ENCODE measurements around the gene F12. TPM values are rescaled to one million over a fixed set of nuclear protein-coding genes. Genes with fewer than 3 reads are reported as not detected.

F12 gene
- total RNA-seq, 4 donors from 2014 or later, result 0.51 to 2.0 (median 0.98) TPM; not detected in 1

DNA sequence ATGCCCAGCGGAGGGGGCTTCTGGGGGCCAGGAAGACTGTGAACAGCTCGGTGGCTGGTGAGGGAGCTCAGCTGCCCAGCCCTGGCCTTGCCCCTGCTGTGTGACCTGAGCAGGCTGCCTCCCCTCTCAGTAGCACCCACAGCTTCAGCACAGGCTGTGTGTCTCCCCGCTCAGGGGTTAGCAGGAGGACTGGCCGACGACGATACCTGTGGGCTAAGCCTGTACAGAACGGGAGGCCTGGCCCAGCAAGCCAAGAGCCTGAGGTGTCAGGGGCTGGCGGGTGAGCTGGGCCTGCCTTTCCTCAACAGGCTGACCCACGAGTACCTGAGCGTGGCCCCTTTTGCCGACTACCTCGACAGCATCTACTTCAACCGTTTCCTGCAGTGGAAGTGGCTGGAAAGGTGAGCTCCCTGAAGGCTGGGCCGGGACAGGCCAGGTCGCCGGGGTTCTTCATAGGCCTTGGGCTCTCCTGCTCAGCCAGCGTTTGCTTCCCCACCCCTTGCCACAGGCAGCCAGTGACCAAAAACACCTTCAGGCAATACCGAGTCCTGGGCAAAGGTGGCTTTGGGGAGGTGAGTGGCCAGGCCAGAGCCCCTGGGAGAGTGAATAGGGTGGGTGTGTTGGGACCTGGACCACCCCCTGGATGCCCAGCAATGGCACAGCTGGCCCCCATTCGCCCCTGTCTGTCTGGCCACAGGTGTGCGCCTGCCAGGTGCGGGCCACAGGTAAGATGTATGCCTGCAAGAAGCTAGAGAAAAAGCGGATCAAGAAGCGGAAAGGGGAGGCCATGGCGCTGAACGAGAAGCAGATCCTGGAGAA lies 23.7 kb upstream of the F12 start:
- TF ChIP-seq, protein P1, sequence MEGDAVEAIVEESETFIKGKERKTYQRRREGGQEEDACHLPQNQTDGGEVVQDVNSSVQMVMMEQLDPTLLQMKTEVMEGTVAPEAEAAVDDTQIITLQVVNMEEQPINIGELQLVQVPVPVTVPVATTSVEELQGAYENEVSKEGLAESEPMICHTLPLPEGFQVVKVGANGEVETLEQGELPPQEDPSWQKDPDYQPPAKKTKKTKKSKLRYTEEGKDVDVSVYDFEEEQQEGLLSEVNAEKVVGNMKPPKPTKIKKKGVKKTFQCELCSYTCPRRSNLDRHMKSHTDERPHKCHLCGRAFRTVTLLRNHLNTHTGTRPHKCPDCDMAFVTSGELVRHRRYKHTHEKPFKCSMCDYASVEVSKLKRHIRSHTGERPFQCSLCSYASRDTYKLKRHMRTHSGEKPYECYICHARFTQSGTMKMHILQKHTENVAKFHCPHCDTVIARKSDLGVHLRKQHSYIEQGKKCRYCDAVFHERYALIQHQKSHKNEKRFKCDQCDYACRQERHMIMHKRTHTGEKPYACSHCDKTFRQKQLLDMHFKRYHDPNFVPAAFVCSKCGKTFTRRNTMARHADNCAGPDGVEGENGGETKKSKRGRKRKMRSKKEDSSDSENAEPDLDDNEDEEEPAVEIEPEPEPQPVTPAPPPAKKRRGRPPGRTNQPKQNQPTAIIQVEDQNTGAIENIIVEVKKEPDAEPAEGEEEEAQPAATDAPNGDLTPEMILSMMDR (IDR thresholded peaks at IDR 0.05; ENCODE audit: low read depth), result no peak

DNA sequence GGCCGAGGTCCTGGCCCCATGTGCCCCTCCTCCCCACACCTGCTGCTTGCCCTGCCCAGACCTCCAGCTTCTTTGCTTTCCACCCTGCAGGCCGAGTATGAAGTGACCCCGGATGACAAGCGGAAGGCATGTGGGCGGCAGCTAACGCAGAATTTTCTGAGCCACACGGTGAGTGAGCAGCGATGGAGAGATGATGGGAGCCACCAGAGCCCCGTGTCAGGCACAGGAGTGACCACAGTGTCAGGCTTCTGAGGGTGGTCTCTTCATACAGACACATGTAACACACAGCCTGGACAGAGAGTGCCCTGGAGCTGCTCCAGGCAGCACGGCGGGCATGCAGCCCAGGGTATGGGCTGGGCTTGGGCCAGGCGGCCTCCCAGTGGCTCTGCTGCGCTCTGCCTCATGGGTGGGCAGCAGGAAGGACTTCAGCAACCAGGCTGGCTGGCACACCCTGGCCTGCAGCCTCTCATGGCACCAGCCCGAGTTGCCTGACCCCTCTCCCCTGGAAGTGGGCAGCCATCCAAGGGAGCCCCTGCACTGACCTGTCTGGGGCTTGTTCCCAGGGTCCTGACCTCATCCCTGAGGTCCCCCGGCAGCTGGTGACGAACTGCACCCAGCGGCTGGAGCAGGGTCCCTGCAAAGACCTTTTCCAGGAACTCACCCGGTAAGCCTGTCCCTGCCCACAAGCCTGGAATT lies 22.9 kb upstream of the F12 start:
- TF ChIP-seq, protein P1 (IDR thresholded peaks at IDR 0.05; ENCODE audit: low read depth), result no peak

DNA sequence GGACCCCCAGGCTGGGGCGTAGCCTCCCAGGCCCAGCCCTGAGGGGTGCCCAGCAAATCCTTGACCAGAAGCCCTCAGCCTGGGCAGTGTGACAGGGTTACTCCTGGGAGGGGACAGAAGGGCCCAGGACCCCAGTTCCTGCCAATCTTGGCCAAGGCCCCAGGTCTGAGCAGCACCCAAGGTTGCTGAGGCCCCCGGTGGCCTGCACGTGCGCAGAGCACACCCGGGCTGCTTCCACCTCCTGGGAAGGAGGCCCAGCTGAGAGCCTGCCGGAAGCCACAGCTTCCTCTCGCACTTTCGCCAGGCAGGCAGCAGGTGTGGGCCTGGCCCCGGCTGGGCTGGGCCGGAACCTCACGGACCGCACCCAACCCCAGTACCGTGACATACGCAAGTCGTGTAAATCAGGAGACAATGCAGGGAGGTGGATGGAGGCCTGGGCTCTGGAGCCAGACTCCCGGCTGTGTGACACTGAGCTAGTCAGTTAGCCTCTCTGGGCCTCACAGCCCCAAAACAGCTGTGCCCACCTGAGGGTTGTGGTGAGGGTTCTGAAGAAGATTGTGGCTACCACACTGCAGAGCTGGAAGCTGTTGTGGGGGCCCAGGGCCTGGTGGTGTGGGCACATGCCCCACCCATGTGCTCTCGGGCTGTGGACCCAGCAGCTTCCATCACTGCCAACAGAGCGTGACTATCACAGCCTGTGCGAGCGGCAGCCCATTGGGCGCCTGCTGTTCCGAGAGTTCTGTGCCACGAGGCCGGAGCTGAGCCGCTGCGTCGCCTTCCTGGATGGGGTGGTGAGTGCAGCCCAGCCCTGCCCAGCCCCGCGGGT lies 22.2 kb upstream of the F12 start:
- TF ChIP-seq, protein P1 (IDR thresholded peaks at IDR 0.05; ENCODE audit: low read depth), result no peak

DNA sequence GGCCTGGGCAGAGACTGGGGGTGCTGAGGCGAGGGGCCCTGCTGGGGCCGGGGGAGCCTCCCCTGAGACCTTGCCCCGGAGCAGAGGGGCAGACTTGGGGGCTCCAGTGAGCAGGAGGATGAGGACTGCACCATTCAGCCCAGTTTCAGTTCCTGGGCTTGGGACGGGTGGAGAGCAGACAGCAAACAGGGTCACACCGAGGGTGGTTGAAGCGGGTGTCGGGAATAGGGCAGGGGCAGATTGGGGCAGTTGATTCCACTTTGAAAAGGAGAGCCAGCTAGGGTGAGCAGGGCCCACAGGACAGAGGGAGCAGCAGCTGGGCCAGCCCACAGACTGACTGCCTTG lies 21.6 kb upstream of the F12 start:
- TF ChIP-seq, protein P1 (IDR thresholded peaks at IDR 0.05; ENCODE audit: low read depth), result no peak

DNA sequence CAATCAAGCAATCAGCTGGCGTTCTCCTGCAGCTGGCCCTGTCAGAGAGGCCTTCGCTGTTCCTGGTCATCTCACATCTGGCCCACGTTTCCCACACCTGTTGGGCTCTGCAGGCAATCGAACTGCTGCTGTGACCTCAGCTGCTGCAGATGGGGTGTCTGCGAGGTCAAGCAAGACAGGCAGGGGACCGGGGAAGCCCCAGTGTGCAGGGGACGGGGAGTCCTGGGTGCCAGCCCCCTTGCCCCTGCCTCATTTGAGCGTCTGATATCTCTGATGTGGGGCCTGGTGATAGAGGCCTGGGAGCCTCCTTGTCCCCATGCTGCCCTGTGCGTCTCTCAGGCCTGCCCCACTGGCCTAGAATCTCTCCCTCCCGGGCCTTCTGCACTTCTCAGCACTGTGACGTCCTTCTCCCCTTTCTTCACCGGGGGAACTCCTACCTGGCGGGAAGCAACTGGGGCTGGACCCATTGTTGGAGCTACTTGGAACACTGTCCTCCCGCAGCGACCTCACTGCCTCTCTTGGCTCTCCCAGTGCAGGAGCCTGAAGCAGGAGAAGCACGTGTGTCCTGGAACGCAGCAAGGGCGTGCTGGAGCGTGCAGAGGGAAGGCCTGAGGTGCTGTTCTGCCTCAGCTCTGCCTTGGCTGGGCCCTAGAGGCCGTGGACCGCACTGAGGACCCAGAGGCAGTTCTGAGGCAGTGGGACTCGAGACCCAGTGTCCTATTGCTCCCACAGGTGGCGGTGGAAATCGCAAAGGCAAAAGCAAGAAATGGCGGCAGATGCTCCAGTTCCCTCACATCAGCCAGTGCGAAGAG lies 21.0 kb upstream of the F12 start:
- TF ChIP-seq, protein P1 (IDR thresholded peaks at IDR 0.05; ENCODE audit: low read depth), result no peak

DNA sequence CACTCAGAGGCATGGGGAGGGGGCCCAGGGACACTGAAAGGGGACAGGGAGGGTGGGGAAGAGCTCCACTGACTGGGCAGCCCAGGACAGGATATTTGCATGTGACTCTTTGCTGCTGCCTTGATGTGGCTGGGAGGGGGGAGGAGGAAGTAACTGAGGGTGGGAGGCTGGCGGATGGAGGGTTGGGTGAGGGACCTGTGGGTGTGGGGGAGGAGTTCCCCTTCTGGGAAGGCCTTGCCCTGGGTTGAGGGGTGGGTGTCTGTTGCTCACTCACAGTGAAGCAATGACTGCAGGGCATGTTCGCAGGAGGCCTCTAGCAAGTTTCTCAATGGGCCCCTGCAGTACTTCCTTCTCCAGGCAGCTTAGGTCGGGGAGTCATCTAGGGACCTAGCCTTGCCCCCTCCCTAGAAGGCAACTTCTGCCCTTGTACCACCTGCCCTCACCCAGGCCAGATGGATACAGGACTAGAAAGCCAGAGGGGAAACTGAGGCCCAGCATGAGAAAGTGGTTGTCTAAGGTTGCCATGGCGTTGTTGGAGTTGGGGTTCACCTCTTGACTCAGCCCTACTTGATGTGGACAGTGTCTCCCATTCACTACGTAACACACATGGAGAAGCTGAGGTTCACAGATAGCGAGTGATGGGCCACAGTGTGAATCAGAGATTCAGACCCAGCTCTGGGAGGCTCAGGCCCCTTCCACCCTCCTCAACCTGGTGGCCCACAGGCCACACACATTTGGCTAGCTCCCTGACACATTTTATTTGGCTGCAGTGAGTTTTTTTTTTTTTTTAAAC lies 20.1 kb upstream of the F12 start:
- TF ChIP-seq, protein P1 (IDR thresholded peaks at IDR 0.05; ENCODE audit: low read depth), result no peak

All from subcutaneous adipose tissue (tissue), 4 donors.